ENCODE data around the gene PRKCZ.

The PRKCZ gene

DNA sequence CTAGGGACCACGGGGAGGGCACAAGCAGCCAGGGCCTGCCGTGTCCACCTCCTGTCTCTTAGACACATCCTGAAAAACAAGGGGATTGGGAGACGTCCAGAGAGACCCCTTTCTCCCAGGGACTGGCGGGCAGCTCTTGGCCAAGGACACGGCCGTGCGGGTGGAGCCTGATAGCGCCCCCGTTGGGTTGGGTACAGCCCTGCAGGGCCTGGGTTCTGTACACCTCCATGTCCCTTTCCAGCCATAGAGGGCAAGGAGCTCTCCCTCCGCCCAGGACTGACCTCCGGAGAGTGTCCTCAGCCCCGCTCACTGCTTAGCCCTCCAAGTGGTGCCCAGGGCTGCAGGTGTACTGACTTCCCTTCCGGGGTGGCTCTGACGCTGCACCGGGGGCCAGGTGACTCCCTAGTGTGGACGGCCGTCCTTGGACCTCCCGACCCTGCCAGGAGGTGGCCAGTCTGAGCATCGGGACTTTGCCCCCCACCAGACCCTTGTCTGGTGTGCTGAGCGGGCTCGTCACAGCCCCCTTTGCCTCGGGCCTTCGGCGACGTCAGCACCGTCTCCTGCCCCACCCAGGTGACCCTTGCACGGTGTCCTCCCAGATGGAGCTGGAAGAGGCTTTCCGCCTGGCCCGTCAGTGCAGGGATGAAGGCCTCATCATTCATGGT lies 5.8 kb downstream of the PRKCZ start:
- no peak for DNase-seq (ENCODE audit: low read depth)
- TF ChIP-seq CTCF (IDR thresholded peaks at IDR 0.05; ENCODE audit: control insufficient read depth, extremely low read depth, insufficient read depth) = no peak

GRCh38 chr1:2056955-2057590 lies 6.9 kb downstream of the PRKCZ start:
- DNase-seq (ENCODE audit: low read depth) = no peak
- H3K4me3 ChIP-seq (ENCODE audit: low read depth, low read length) = no peak overlapping the region
- no peak for TF ChIP-seq CTCF (IDR thresholded peaks at IDR 0.05; ENCODE audit: control insufficient read depth, extremely low read depth, insufficient read depth)

More for the DNA sequence above, 5.8 kb downstream of the PRKCZ start:
- H3K4me3 ChIP-seq (ENCODE audit: low read depth, low read length) = no peak overlapping the region

GRCh38 chr1:2059290-2059953 lies 9.2 kb downstream of the PRKCZ start:
- no peak overlapping the region for H3K4me3 ChIP-seq (ENCODE audit: low read depth, low read length)
- no peak for DNase-seq (ENCODE audit: low read depth)
- no peak for TF ChIP-seq CTCF (IDR thresholded peaks at IDR 0.05; ENCODE audit: control insufficient read depth, extremely low read depth, insufficient read depth)

GRCh38 chr1:2060072-2060471 lies 9.9 kb downstream of the PRKCZ start:
- H3K4me3 ChIP-seq (ENCODE audit: low read depth, low read length) = no peak overlapping the region
- no peak for DNase-seq (ENCODE audit: low read depth)
- TF ChIP-seq CTCF (IDR thresholded peaks at IDR 0.05; ENCODE audit: control insufficient read depth, extremely low read depth, insufficient read depth) = no peak

DNA sequence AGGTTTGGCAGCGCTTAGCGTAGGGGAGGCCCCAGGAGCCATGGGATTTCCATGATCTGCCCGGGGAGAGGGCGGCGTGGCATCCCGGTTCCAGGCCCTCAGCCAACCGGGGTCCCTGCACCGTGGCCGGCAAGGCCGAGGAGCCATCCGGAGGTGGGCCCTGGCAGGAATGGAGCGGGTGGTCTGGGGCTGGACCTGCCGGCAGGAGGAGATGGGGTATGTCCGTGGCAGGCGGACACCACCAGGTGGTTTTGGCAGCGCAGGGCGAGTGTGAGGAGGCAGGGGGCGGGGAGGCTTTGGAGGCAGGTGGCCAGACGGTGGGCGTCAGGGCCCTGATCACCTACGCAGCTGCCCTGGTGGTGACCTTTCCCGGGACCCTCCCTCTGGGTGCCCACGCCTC lies 10.3 kb downstream of the PRKCZ start:
- no peak for TF ChIP-seq CTCF (IDR thresholded peaks at IDR 0.05; ENCODE audit: control insufficient read depth, extremely low read depth, insufficient read depth)
- H3K4me3 ChIP-seq (ENCODE audit: low read depth, low read length) = no peak overlapping the region
- DNase-seq (ENCODE audit: low read depth) = no peak

GRCh38 chr1:2061065-2061778 lies 11.0 kb downstream of the PRKCZ start:
- H3K4me3 ChIP-seq (ENCODE audit: low read depth, low read length) = no peak overlapping the region

More at GRCh38 chr1:2061065-2061778, 11.0 kb downstream of the PRKCZ start:
- no peak for TF ChIP-seq CTCF (IDR thresholded peaks at IDR 0.05; ENCODE audit: control insufficient read depth, extremely low read depth, insufficient read depth)
- DNase-seq (ENCODE audit: low read depth) = no peak

Data from LNCaP clone FGC (cell line).